Stimulated activated naive CD8-positive, alpha-beta T cell treated with anti-CD3 and anti-CD28 coated beads, Interleukin-15, amount 100 ng/mL, for 72 hours (primary cell): ENCODE measurements around the gene ALOX12B.
"Not testable (repeated sequence)": the region's sequence is repeated elsewhere in the genome, so short reads cannot be mapped to it uniquely, and the experiment has no call there.

Source experiments
- ATAC-seq: fragments of 150-1000 bp; cut with Tn5 transposase; 2 replicates; pipeline ENCODE4 v1.10.0; 2021; ENCODE audit warnings: mild to moderate bottlenecking, moderate library complexity
- DNase-seq, 2 donors: peaks; one replicate each; pipeline ENCODE4 v3.0.0; 2021 to 2022
- H3K27ac Mint-ChIP-seq, 2 donors: one replicate each; pipeline ENCODE4 v1.8.0; 2022; ENCODE audit warnings: mild to moderate bottlenecking in 2 of 2, mixed read lengths in 2 of 2, moderate library complexity in 2 of 2
- H3K27me3 Mint-ChIP-seq: one replicate; pipeline ENCODE4 v1.8.0; 2022; ENCODE audit warnings: mixed read lengths
- H3K4me1 Mint-ChIP-seq: one replicate; pipeline ENCODE4 v1.8.0; 2022; ENCODE audit warnings: mild to moderate bottlenecking, mixed read lengths
- H3K4me3 Mint-ChIP-seq, 2 donors: one replicate each; pipeline ENCODE4 v1.8.0; 2022; ENCODE audit warnings: mild to moderate bottlenecking in 2 of 2, mixed read lengths in 2 of 2, moderate library complexity in 1 of 2
- H3K9me3 Mint-ChIP-seq, 2 donors: one replicate each; pipeline ENCODE4 v1.8.0; 2022; ENCODE audit warnings: mixed read lengths in 2 of 2

The ALOX12B gene

GRCh38 chr17:8106980-8107379 lies 19.5 kb upstream of the ALOX12B start:
- H3K27ac Mint-ChIP-seq, DNase-seq, ATAC-seq, H3K4me3 Mint-ChIP-seq, H3K4me1 Mint-ChIP-seq, H3K27me3 Mint-ChIP-seq, H3K9me3 Mint-ChIP-seq: not testable (repeated sequence)

- H3K4me1 Mint-ChIP-seq = peaks cover 6% of the 10 kb centered on the region
- DNase-seq = no peak
- H3K27ac Mint-ChIP-seq = peak overlapping the region in 1 of 2 donors; percentile 1
- ATAC-seq = no peak
- H3K4me3 Mint-ChIP-seq = no peak overlapping the region
- H3K27me3 Mint-ChIP-seq = peaks cover 3% of the 10 kb centered on the region
- no peaks in the 10 kb centered on the region for H3K9me3 Mint-ChIP-seq
Measured at GRCh38 chr17:8105957-8106398, 18.5 kb upstream of the ALOX12B start.

- Mint-ChIP-seq H3K4me3 (no peak overlapping the region), H3K4me1 (no peaks in the 10 kb centered on the region), H3K27ac (no peak overlapping the region), H3K27me3 (no peaks in the 10 kb centered on the region), H3K9me3 (no peaks in the 10 kb centered on the region)
- no peak for DNase-seq
- ATAC-seq = no peak
Measured at GRCh38 chr17:8104911-8105310, 17.4 kb upstream of the ALOX12B start.

GRCh38 chr17:8103549-8103948 lies 16.0 kb upstream of the ALOX12B start:
- Mint-ChIP-seq H3K27ac (no peak overlapping the region), H3K4me1 (no peaks in the 10 kb centered on the region), H3K27me3 (no peaks in the 10 kb centered on the region), H3K9me3 (no peaks in the 10 kb centered on the region), H3K4me3 (no peak overlapping the region)
- DNase-seq (no peak), ATAC-seq (no peak)

GRCh38 chr17:8101721-8102120 lies 14.2 kb upstream of the ALOX12B start:
- Mint-ChIP-seq H3K9me3 (no peaks in the 10 kb centered on the region), H3K4me3 (no peak overlapping the region), H3K4me1 (no peaks in the 10 kb centered on the region), H3K27ac (no peak overlapping the region), H3K27me3 (peaks cover 9% of the 10 kb centered on the region)
- ATAC-seq (no peak), DNase-seq (no peak)

- DNase-seq (no peak), ATAC-seq (no peak)
- Mint-ChIP-seq H3K27ac (no peak overlapping the region), H3K4me1 (no peaks in the 10 kb centered on the region), H3K9me3 (no peaks in the 10 kb centered on the region), H3K4me3 (no peak overlapping the region), H3K27me3 (peaks cover 15% of the 10 kb centered on the region)
Measured at GRCh38 chr17:8100763-8101162, 13.2 kb upstream of the ALOX12B start.

GRCh38 chr17:8100111-8100510 lies 12.6 kb upstream of the ALOX12B start:
- DNase-seq = no peak
- no peak for ATAC-seq
- Mint-ChIP-seq H3K4me3 (no peak overlapping the region), H3K27ac (peak overlapping the region in 1 of 2 donors; percentile 81), H3K27me3 (peaks cover 15% of the 10 kb centered on the region), H3K9me3 (no peaks in the 10 kb centered on the region), H3K4me1 (peaks cover 1% of the 10 kb centered on the region)

- H3K4me3 Mint-ChIP-seq = no peak overlapping the region
Measured at GRCh38 chr17:8096541-8096940, 9.0 kb upstream of the ALOX12B start.

GRCh38 chr17:8095361-8095760 lies 7.8 kb upstream of the ALOX12B start:
- ATAC-seq (no peak), DNase-seq (no peak)
- H3K27me3 Mint-ChIP-seq = peaks cover 38% of the 10 kb centered on the region
- no peaks in the 10 kb centered on the region for H3K9me3 Mint-ChIP-seq
- no peak overlapping the region for H3K4me3 Mint-ChIP-seq
- H3K4me1 Mint-ChIP-seq = peaks cover 14% of the 10 kb centered on the region
- H3K27ac Mint-ChIP-seq = no peak overlapping the region

More at GRCh38 chr17:8096541-8096940, 9.0 kb upstream of the ALOX12B start:
- H3K9me3 Mint-ChIP-seq = no peaks in the 10 kb centered on the region
- H3K27ac Mint-ChIP-seq = no peak overlapping the region
- peaks cover 27% of the 10 kb centered on the region for H3K27me3 Mint-ChIP-seq
- DNase-seq = no peak
- H3K4me1 Mint-ChIP-seq = peaks cover 14% of the 10 kb centered on the region
- ATAC-seq = no peak

GRCh38 chr17:8091033-8091687 lies 3.6 kb upstream of the ALOX12B start:
- H3K4me3 Mint-ChIP-seq = no peak overlapping the region
- no peak overlapping the region for H3K27ac Mint-ChIP-seq
- DNase-seq (no peak), ATAC-seq (no peak)
- no peaks in the 10 kb centered on the region for H3K9me3 Mint-ChIP-seq
- peaks cover 14% of the 10 kb centered on the region for H3K4me1 Mint-ChIP-seq
- peaks cover 43% of the 10 kb centered on the region for H3K27me3 Mint-ChIP-seq

GRCh38 chr17:8089728-8090127 lies 2.2 kb upstream of the ALOX12B start:
- Mint-ChIP-seq H3K4me1 (peaks cover 9% of the 10 kb centered on the region), H3K4me3 (no peak overlapping the region), H3K27ac (no peak overlapping the region), H3K9me3 (no peaks in the 10 kb centered on the region), H3K27me3 (peaks cover 41% of the 10 kb centered on the region)
- ATAC-seq = no peak
- DNase-seq = no peak

GRCh38 chr17:8087952-8088230 lies 375 bp upstream of the ALOX12B start:
- no peak for DNase-seq
- Mint-ChIP-seq H3K27me3 (peaks cover 40% of the 10 kb centered on the region), H3K4me3 (no peak overlapping the region), H3K9me3 (no peaks in the 10 kb centered on the region), H3K27ac (no peak overlapping the region), H3K4me1 (no peaks in the 10 kb centered on the region)
- no peak for ATAC-seq

GRCh38 chr17:8084250-8084649 lies 3.3 kb downstream of the ALOX12B start:
- H3K4me1 Mint-ChIP-seq = peaks cover 16% of the 10 kb centered on the region
- no peaks in the 10 kb centered on the region for H3K9me3 Mint-ChIP-seq
- no peak for DNase-seq
- H3K27me3 Mint-ChIP-seq = peaks cover 7% of the 10 kb centered on the region
- H3K4me3 Mint-ChIP-seq = no peak overlapping the region
- ATAC-seq = no peak
- no peak overlapping the region for H3K27ac Mint-ChIP-seq

GRCh38 chr17:8082292-8082691 lies 5.2 kb downstream of the ALOX12B start:
- H3K27me3 Mint-ChIP-seq = no peaks in the 10 kb centered on the region
- no peak overlapping the region for H3K27ac Mint-ChIP-seq
- H3K4me3 Mint-ChIP-seq = no peak overlapping the region
- no peak for ATAC-seq
- no peaks in the 10 kb centered on the region for H3K9me3 Mint-ChIP-seq
- H3K4me1 Mint-ChIP-seq = peaks cover 16% of the 10 kb centered on the region
- DNase-seq = no peak

GRCh38 chr17:8081876-8082275 lies 5.6 kb downstream of the ALOX12B start:
- ATAC-seq (no peak), DNase-seq (no peak)
- H3K4me1 Mint-ChIP-seq = peaks cover 17% of the 10 kb centered on the region
- no peaks in the 10 kb centered on the region for H3K27me3 Mint-ChIP-seq
- no peaks in the 10 kb centered on the region for H3K9me3 Mint-ChIP-seq
- no peak overlapping the region for H3K4me3 Mint-ChIP-seq
- no peak overlapping the region for H3K27ac Mint-ChIP-seq

- DNase-seq (no peak), ATAC-seq (no peak)
- Mint-ChIP-seq H3K27ac (peak overlapping the region in 1 of 2 donors; percentile 31), H3K4me1 (peaks cover 24% of the 10 kb centered on the region), H3K27me3 (peaks cover 6% of the 10 kb centered on the region), H3K9me3 (no peaks in the 10 kb centered on the region), H3K4me3 (peak overlapping the region; percentile 95 to 97)
Measured at GRCh38 chr17:8080799-8081219, 6.7 kb downstream of the ALOX12B start.

- ATAC-seq = no peak
- Mint-ChIP-seq H3K27ac (no peak overlapping the region), H3K27me3 (peaks cover 11% of the 10 kb centered on the region), H3K4me1 (peaks cover 24% of the 10 kb centered on the region), H3K9me3 (no peaks in the 10 kb centered on the region), H3K4me3 (peak overlapping the region; percentile 95 to 97)
- no peak for DNase-seq
Measured at GRCh38 chr17:8080208-8080798, 7.2 kb downstream of the ALOX12B start.
